GM21515 (cell line): Measurements from ENCODE around the gene BAG5.
"Not testable (repeated sequence)": the region's sequence is repeated elsewhere in the genome, so short reads cannot be mapped to it uniquely, and the experiment has no call there.

Experiments
- ATAC-seq: cut with Tn5 transposase; IDR thresholded peaks from one replicate; pipeline ENCODE4 v1.9.1; 2021; ENCODE audit not compliant: unreplicated experiment

Gene BAG5

GRCh38 chr14:103525430-103526246 lies 36.8 kb downstream of the BAG5 start:
- ATAC-seq: not testable (repeated sequence)

DNA sequence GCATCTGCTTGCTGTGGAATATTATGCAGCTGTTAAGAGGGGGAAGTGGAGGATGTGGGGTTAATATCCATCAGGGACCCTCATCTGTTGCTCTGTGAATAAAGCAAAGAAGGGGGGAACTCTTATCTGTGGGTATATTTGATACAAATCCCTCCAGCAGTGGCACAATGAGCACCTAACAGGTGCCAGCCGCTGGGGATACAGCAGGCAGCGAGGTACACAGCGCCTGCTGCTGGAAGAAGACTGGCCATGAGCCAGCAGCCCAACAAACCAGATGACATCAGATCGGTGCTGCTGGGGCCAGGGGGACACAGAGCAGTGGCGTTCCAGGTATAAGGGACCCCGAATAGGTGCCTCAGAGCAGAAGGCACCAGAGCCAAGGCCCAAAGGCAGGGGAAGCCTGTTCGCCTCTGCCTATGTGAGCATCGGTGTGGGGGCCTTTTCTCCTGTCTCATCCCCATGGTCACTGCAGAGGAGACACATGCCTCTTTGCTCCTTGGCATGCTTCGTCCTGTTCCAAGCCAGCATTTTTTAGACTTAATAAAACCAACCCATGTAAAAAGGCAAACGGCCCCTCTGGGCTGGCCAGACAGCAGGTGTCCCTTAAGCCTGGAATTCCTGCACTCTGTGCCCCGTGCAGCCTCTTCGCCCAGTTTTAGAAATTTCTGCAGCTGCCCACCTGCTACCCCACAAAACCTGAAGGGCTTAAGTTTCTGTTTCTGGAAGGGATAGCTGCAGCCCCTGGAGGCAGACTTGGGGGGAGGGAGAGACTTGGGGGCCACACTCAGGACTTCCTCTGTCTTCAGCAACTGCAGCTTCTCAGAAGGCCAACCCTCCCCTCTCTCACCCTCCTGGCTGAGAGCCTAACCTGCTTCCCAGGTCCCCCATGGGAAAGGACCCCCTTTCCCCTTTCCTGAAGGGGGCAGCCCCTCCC lies 38.2 kb downstream of the BAG5 start:
- ATAC-seq: no peak

- no peak for ATAC-seq
These were observed 38.9 kb downstream of the BAG5 start for GRCh38 chr14:103523575-103523954.

DNA sequence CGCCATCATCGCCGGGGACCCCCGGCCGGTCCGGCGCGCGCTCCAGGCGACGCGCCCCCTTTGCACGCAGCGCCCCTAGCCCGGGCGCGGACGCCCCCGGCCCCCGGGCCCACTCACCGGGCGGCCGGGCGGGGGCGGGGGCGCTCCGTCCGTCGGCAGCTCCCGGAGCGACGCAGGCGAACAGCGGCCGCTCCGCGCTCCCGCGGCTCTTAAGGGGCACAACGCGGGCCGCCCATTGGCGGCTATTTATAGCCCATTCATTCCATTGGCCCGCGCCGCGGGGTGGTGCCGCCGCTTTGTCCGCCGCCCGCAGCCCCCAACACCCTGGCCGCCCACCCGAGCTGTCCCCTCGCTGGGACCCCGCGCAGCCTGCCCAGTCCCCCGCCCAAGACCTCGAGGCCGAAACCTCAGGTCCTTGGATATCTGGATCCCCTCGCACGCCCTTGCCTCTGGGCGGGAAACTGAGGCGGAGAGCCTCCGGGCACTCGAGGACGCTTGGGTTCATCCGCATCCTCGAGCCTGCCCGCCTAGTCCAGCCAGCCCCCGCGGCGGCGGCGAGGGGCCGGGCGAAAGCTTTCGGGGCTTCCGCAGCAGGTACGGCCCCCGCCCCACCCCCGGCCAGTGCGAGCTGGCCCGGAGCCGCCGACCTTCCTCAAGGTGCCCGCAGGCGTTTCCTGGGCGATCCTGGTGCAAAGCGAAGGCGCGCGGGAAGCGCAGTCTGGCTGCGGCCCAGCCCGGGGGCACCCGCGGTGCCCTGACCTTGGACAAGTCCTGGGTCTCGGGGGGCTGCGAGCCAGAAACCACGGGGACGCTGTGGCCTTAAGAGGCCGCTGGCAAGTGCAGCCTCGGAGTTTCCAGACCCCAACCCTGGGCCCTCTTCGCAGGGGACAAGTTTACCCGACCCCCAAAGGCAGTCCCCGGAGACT lies 39.5 kb downstream of the BAG5 start, which contains the start of gene CKB:
TSS of gene CKB (minus strand) at position 182 of the 926 bp plus-strand sequence. CDS start 337 bp downstream, outside the sequence.
- no peak for ATAC-seq

DNA sequence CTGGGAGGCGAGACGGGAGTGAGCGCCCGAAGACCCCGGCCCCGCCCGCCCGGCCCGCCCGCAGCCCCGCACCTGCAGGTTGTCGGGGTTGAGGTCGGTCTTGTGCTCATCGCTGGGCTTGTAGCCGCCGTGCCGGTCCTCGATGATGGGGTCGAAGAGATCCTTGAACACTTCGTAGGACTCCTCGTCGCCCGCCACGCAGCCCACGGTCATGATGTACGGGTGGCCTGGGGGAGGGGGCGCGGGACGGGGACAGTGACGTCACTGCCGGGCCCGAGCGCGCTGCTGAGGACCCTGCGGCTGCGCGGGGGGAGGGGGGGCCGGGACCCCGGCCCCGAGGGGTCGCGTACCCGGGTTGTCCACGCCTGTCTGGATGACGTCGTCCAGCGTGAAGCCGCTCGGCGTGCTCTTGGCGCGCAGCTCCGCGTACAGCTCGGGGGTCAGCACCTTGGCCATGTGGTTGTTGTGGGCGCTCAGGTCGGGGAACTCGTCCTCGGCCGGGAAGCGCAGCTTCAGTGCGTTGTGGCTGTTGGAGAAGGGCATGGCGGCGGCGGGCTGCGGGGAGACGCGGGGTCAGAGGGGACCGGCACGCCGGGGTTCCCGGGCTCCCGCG lies 40.4 kb downstream of the BAG5 start:
- ATAC-seq: no peak

- ATAC-seq: no peak
These were observed 41.0 kb downstream of the BAG5 start for GRCh38 chr14:103521438-103521950.

- ATAC-seq: no peak
These were observed 41.6 kb downstream of the BAG5 start for GRCh38 chr14:103520657-103521437.

GRCh38 chr14:103520269-103520656 lies 42.2 kb downstream of the BAG5 start:
- ATAC-seq: no peak

- ATAC-seq: no peak
These were observed 42.6 kb downstream of the BAG5 start for GRCh38 chr14:103519837-103520212.

- ATAC-seq: no peak
These were observed 43.2 kb downstream of the BAG5 start for GRCh38 chr14:103519043-103519836.

GRCh38 chr14:103518422-103519042 lies 43.9 kb downstream of the BAG5 start:
- ATAC-seq: no peak

- ATAC-seq: no peak
These were observed 44.6 kb downstream of the BAG5 start for GRCh38 chr14:103517721-103518421.

GRCh38 chr14:103517174-103517566 lies 45.3 kb downstream of the BAG5 start:
- no peak for ATAC-seq

- no peak for ATAC-seq
These were observed 45.9 kb downstream of the BAG5 start for GRCh38 chr14:103516426-103517173.

DNA sequence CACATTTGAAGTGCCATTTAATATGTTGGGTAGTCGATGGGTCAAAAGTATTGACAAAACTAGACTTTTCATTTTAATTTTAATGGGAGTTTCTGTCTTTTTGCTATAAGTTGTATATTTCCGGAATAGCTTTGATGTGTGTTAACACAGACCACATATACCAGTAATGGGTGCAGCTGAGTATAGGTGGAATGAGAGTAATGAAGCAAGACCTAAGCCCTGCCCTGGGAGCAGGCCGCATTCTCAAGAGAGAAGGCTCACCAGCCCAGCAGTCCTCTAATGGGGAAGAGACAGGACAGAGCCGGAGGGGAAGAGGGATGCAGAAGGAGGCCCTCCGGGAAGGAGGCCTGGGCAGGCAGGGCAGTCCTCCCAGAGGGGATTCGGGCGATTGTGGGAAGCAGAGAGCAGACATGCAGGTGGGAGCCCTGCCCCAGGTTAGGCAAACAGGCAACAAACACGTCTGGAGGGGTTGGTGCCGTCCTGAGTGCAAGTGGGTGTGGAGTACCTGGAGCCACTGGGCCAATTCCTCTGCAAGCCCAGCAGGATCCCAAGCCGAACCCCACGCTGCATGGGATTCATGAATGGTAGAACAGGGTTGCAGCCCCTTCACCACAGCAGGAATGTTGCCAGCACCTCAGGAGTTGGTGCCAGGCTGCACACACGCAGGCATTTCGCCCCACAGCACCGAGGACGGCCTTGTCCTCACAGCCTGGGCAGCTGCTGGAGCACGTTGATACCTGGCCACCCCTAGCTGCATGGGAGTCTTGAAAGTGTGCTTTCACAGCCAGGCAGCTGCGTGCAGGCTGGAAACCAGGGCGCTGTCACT lies 47.6 kb downstream of the BAG5 start:
- no peak for ATAC-seq
